GM19328 (cell line): ENCODE data around the gene ZBTB4.

Source experiments
- ATAC-seq: cut with Tn5 transposase; IDR thresholded peaks from one replicate; pipeline ENCODE4 v1.9.1; 2021; ENCODE audit warnings: mild to moderate bottlenecking, moderate library complexity; ENCODE audit not compliant: unreplicated experiment

Gene ZBTB4

GRCh38 chr17:7479213-7480088, at the start of gene ZBTB4:
ZBTB4 (minus strand) TSS chr17:7479631; CDS start chr17:7466801, 12,830 bp downstream.
- no peak for ATAC-seq

GRCh38 chr17:7528842-7529241, 49.4 kb upstream of the ZBTB4 start:
- ATAC-seq = no peak

DNA sequence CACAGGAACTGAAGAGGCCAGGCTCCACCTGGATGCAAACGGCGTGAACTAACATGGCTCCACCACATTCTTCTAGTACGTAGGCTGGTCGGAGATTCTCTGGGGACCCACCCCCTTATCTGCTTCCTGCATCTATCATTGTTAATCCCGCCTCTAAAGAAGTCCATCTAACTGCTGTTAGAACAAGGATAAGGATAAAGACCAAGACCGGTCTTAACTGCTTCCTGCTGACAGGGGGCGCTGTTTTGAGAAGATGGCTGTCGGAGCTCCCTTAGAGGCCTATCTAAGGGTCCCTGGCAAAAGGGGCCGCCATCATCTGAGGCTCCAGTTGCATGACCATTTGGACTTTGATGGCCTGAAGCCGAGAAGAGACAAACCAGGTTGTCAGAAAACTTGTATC, 43.6 kb upstream of the ZBTB4 start:
- no peak for ATAC-seq

DNA sequence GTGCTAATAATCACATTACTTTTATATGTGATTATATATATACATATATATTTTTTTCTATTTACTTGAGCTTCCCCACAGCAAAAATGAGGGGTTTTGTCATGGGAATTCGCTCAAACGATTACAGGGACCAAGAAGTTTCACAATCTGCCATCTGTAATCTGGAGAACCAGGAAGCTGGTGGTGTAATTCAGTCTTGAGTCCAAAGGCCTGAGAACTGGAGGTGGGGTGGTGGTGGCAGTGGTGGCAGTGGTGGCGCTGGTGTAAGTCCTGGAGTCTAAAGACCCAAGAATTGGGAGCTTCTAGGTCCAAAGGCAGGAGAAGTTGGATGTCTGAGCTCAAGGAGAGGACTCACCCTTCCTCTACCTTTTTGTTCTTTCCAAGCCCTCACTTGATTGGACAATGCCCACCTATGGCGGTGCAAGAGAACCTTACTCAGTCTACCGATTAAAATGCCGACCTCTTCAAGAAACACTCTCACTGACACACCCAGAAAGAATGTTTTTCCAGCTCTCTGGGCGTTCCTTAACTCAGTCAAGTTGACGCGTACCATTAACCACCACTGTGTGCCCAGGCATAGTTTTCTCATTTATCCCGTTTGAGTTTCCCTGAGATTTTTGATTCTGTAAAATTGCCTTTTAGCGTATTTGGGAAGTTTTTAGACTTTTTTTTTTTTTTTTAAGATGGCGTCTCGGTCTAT, 36.6 kb upstream of the ZBTB4 start:
- ATAC-seq = no peak

DNA sequence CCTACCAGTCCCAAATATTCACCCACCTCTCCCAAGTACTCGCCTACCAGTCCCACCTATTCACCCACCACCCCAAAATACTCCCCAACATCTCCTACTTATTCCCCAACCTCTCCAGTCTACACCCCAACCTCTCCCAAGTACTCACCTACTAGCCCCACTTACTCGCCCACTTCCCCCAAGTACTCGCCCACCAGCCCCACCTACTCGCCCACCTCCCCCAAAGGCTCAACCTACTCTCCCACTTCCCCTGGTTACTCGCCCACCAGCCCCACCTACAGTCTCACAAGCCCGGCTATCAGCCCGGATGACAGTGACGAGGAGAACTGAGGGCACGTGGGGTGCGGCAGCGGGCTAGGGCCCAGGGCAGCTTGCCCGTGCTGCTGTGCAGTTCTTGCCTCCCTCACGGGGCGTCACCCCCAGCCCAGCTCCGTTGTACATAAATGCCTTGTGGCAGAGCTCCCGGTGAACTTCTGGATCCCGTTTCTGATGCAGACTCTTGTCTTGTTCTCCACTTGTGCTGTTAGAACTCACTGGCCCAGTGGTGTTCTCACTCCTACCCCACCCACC, 34.5 kb upstream of the ZBTB4 start:
- no peak for ATAC-seq

GRCh38 chr17:7512824-7513540, 33.6 kb upstream of the ZBTB4 start:
- no peak for ATAC-seq

DNA sequence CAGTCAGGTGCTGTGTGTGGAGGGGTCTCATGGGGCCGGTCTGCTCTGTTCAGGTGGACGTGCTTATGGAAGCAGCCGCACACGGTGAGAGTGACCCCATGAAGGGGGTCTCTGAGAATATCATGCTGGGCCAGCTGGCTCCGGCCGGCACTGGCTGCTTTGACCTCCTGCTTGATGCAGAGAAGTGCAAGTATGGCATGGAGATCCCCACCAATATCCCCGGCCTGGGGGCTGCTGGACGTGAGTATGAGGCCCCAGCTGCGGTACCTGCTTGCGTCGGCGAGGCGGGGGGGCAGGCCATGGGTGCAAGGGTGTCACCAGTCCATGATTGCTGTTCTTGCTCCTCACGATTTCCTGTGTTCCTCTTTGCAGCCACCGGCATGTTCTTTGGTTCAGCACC, 32.7 kb upstream of the ZBTB4 start:
- no peak for ATAC-seq

GRCh38 chr17:7511108-7511507, 31.7 kb upstream of the ZBTB4 start:
- no peak for ATAC-seq

- no peak for ATAC-seq
Observed at GRCh38 chr17:7509937-7510336, 30.5 kb upstream of the ZBTB4 start.

DNA sequence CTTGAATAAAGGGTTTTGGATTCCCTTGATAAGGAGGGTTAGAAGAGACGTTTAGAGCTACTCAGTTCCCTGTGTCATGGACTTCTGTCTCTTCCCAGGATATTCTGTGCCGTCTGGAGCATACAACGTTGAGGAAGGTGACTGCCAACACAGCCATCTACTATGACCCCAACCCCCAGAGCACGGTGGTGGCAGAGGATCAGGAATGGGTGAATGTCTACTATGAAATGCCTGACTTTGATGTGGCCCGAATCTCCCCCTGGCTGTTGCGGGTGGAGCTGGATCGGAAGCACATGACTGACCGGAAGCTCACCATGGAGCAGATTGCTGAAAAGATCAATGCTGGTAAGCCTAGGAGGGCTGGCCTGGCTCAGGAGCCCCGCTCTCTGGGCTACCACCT, 29.4 kb upstream of the ZBTB4 start:
- ATAC-seq = no peak

DNA sequence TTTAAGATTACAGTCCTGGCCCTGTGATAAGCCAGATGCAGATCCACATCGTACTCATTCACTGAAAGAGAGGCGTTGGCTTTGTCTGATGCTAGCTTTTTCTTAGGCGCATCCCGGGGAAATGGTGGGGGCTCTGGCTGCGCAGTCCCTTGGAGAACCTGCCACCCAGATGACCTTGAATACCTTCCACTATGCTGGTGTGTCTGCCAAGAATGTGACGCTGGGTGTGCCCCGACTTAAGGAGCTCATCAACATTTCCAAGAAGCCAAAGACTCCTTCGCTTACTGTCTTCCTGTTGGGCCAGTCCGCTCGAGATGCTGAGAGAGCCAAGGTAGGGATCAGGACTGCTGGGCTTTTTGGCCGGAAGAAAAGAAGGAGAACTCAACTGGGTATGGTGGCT, 28.7 kb upstream of the ZBTB4 start:
- no peak for ATAC-seq

DNA sequence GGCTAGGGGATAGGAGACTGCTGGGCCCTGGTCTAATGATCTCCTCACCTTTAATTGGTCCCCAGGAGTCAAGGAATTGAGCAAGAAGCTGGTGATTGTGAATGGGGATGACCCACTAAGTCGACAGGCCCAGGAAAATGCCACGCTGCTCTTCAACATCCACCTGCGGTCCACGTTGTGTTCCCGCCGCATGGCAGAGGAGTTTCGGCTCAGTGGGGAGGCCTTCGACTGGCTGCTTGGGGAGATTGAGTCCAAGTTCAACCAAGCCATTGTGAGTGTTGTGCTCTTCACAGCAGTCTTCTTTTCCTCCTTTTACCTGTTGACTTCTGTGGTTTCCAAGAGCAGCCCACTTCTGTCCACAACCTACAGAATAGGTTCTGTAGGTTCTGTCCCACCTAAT, 24.1 kb upstream of the ZBTB4 start:
- no peak for ATAC-seq

- ATAC-seq = no peak
Observed at GRCh38 chr17:7502987-7503386, 23.6 kb upstream of the ZBTB4 start.

DNA sequence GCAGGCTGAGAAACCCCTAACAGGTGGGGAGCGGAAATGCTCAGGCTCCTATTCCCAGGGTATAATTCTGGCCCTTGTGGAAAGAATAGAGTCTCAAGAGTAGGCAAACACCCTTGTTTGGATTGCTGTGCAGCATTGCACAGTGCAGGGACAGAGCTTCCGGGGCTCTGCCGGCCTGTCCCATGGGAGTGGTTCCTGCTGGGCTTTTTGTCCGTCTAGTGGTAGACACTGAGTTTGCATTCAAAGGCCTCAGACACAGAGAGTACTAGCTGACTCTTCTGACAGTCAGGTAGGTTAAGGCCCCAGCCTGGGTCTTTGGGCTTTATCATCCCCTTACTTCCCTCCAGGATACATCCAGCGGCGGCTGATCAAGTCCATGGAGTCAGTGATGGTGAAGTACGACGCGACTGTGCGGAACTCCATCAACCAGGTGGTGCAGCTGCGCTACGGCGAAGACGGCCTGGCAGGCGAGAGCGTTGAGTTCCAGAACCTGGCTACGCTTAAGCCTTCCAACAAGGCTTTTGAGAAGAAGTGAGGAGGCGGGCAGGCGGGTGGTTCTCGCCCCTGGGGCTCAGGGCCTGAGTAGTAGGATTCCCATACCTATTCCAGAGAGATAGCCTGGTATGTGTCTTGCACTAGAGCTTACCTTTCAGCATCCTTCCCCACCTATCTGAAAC, 22.9 kb upstream of the ZBTB4 start:
- no peak for ATAC-seq

GRCh38 chr17:7501729-7502128, 22.3 kb upstream of the ZBTB4 start:
- ATAC-seq = no peak

DNA sequence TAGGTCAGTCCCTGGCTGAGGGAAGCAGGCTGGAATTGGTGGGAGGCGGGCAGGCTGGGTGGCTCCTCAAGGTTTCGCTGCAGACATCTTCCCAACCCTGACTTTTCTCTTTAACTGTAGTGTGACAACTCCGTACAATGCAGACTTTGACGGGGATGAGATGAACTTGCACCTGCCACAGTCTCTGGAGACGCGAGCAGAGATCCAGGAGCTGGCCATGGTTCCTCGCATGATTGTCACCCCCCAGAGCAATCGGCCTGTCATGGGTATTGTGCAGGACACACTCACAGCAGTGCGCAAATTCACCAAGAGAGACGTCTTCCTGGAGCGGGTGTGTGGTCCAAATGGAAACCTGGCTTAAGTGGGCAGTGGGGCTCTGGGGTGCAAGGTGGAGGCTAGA, 19.7 kb upstream of the ZBTB4 start:
- ATAC-seq = no peak

DNA sequence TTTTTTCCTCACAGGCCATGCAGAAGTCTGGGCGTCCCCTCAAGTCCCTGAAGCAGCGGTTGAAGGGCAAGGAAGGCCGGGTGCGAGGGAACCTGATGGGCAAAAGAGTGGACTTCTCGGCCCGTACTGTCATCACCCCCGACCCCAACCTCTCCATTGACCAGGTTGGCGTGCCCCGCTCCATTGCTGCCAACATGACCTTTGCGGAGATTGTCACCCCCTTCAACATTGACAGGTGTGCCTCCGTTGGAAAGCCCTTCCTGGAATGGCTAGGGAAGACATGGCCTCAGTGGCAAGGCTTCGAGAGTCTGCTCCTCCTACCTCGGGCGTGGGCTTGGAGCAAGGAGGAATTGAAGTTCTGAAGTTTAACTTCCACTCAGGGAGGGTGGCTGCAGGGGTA, 18.2 kb upstream of the ZBTB4 start:
- no peak for ATAC-seq

- ATAC-seq = no peak
Observed at GRCh38 chr17:7497228-7497627, 17.8 kb upstream of the ZBTB4 start.

GRCh38 chr17:7496470-7497183, 17.2 kb upstream of the ZBTB4 start:
- no peak for ATAC-seq

GRCh38 chr17:7495906-7496434, 16.5 kb upstream of the ZBTB4 start:
- ATAC-seq = no peak
